ENCODE data around the gene FAM170B. TPM values are rescaled to one million over a fixed set of nuclear protein-coding genes. Genes with fewer than 3 reads are reported as not detected.

FAM170B gene
- total and polyA plus RNA-seq, 8 donors = not detected

GRCh38 chr10:49134327-49134726 lies 506 bp upstream of the FAM170B start:
- intact Hi-C loops (cut with DNase I; ENCODE audit: low total_unique reads) = no loop called here
- DNase-seq = no peak
- H3K9me3 ChIP-seq = no peaks in the 10 kb centered on the region
- no peak for TF ChIP-seq EP300 (IDR thresholded peaks at IDR 0.05)
- TF ChIP-seq POLR2A (IDR thresholded peaks at IDR 0.05) = no peak
- TF ChIP-seq CTCF (IDR thresholded peaks at IDR 0.05) = no peak
- no peak for TF ChIP-seq POLR2AphosphoS5 (IDR thresholded peaks at IDR 0.05)
- H3K4me3 ChIP-seq = no peak overlapping the region
- H3K4me1 ChIP-seq = peaks cover 0 to 8% (median 3%) of the 10 kb centered on the region in 4 donors
- WGBS, 5 donors = 40 to 71% (median 63%) methylated on average over 3 of the region's 3 CpGs
- peaks cover 0 to 8% (median 0%) of the 10 kb centered on the region in 3 donors for H3K27me3 ChIP-seq
- no peaks in the 10 kb centered on the region for H3K36me3 ChIP-seq
- H3K27ac ChIP-seq = no peak overlapping the region

GRCh38 chr10:49132362-49132737 lies 1.5 kb downstream of the FAM170B start:
- H3K27me3 ChIP-seq = peaks cover 0 to 8% (median 0%) of the 10 kb centered on the region in 3 donors
- H3K4me1 ChIP-seq = peaks cover 0 to 5% (median 0%) of the 10 kb centered on the region in 4 donors
- no peak for DNase-seq
- 63 to 85% (median 84%) methylated on average over 2 of the region's 2 CpGs for whole genome bisulfite sequencing, 5 donors
- intact Hi-C loops (cut with DNase I; ENCODE audit: low total_unique reads) = no loop called here
- TF ChIP-seq POLR2AphosphoS5 (IDR thresholded peaks at IDR 0.05) = no peak
- TF ChIP-seq EP300 (IDR thresholded peaks at IDR 0.05) = no peak
- no peak for TF ChIP-seq CTCF (IDR thresholded peaks at IDR 0.05)
- TF ChIP-seq POLR2A (IDR thresholded peaks at IDR 0.05) = no peak
- no peaks in the 10 kb centered on the region for H3K9me3 ChIP-seq
- H3K36me3 ChIP-seq = no peaks in the 10 kb centered on the region
- H3K4me3 ChIP-seq = no peak overlapping the region
- H3K27ac ChIP-seq = no peak overlapping the region

- Histone ChIP-seq H3K36me3 (no peaks in the 10 kb centered on the region), H3K27me3 (peaks cover 0 to 8% (median 0%) of the 10 kb centered on the region in 3 donors), H3K4me3 (no peak overlapping the region), H3K27ac (no peak overlapping the region), H3K9me3 (no peaks in the 10 kb centered on the region), H3K4me1 (peaks cover 0 to 5% (median 0%) of the 10 kb centered on the region in 4 donors)
- DNase-seq = peak in 1 of 2 donors; percentile 42
- no peak for TF ChIP-seq POLR2A (IDR thresholded peaks at IDR 0.05)
- TF ChIP-seq POLR2AphosphoS5 (IDR thresholded peaks at IDR 0.05) = no peak
- TF ChIP-seq CTCF (IDR thresholded peaks at IDR 0.05) = no peak
- TF ChIP-seq EP300 (IDR thresholded peaks at IDR 0.05) = no peak
- intact Hi-C loops (cut with DNase I; ENCODE audit: low total_unique reads) = no loop called here
- WGBS, 5 donors = 75 to 81% (median 78%) methylated on average over 7 to 37 of the region's 37 CpGs
Observed at GRCh38 chr10:49131507-49132361, 2.1 kb downstream of the FAM170B start.

- Histone ChIP-seq H3K27me3 (peaks cover 0 to 8% (median 0%) of the 10 kb centered on the region in 3 donors), H3K36me3 (no peaks in the 10 kb centered on the region), H3K4me3 (no peak overlapping the region), H3K27ac (no peak overlapping the region), H3K4me1 (peaks cover 0 to 5% (median 0%) of the 10 kb centered on the region in 4 donors), H3K9me3 (no peaks in the 10 kb centered on the region)
- WGBS, 5 donors = 83 to 95% (median 88%) methylated on average over 1 of the region's 1 CpG
- TF ChIP-seq POLR2AphosphoS5 (IDR thresholded peaks at IDR 0.05) = no peak
- TF ChIP-seq CTCF (IDR thresholded peaks at IDR 0.05) = no peak
- no peak for TF ChIP-seq EP300 (IDR thresholded peaks at IDR 0.05)
- no peak for TF ChIP-seq POLR2A (IDR thresholded peaks at IDR 0.05)
- DNase-seq = no peak
- intact Hi-C loops (cut with DNase I; ENCODE audit: low total_unique reads) = no loop called here
Observed at GRCh38 chr10:49129376-49129775, 4.4 kb downstream of the FAM170B start.
